NCI-H2196 treated with DMSO at 0.1 percent for 48 hours (cell line): ENCODE measurements around the gene MYH9.

Experiments
- DNase-seq: peaks from one replicate; lab custom pipeline; 2025; ENCODE audit not compliant: unreplicated experiment; lab: John Stamatoyannopoulos, UW

The MYH9 gene

GRCh38 chr22:36351921-36352802 is 35.6 kb downstream of the MYH9 start:
- no peak for DNase-seq

- DNase-seq: no peak
These were observed 36.8 kb downstream of the MYH9 start for GRCh38 chr22:36350751-36351594.

GRCh38 chr22:36349726-36350125 is 38.0 kb downstream of the MYH9 start:
- no peak for DNase-seq

- DNase-seq: no peak
These were observed 39.0 kb downstream of the MYH9 start for GRCh38 chr22:36348760-36349159.

- DNase-seq: no peak
These were observed 40.7 kb downstream of the MYH9 start for GRCh38 chr22:36347094-36347493.

GRCh38 chr22:36344106-36344827 is 43.5 kb downstream of the MYH9 start:
- no peak for DNase-seq

- no peak for DNase-seq
These were observed 44.1 kb downstream of the MYH9 start for GRCh38 chr22:36343720-36344105.

- DNase-seq: no peak
These were observed 44.6 kb downstream of the MYH9 start for GRCh38 chr22:36343070-36343719.

GRCh38 chr22:36341640-36342041 is 46.1 kb downstream of the MYH9 start:
- no peak for DNase-seq

- DNase-seq: no peak
These were observed 47.1 kb downstream of the MYH9 start for GRCh38 chr22:36340621-36341020.

GRCh38 chr22:36339171-36340065 is 48.3 kb downstream of the MYH9 start:
- no peak for DNase-seq

- DNase-seq: no peak
These were observed 50.2 kb downstream of the MYH9 start for GRCh38 chr22:36337365-36338130.

- no peak for DNase-seq
These were observed 51.3 kb downstream of the MYH9 start for GRCh38 chr22:36336246-36337182.

GRCh38 chr22:36335621-36336020 is 52.1 kb downstream of the MYH9 start:
- DNase-seq: no peak

GRCh38 chr22:36334821-36335603 is 52.8 kb downstream of the MYH9 start:
- no peak for DNase-seq

- no peak for DNase-seq
These were observed 53.5 kb downstream of the MYH9 start for GRCh38 chr22:36334081-36334820.

- DNase-seq: no peak
These were observed 54.1 kb downstream of the MYH9 start for GRCh38 chr22:36333644-36334043.
